NCI-H524 treated with DMSO at 0.1 percent for 48 hours (cell line): ENCODE measurements around the gene CGN.

Experiments
- DNase-seq: peaks from one replicate; lab custom pipeline; 2025; lab: John Stamatoyannopoulos, UW

CGN gene

DNA sequence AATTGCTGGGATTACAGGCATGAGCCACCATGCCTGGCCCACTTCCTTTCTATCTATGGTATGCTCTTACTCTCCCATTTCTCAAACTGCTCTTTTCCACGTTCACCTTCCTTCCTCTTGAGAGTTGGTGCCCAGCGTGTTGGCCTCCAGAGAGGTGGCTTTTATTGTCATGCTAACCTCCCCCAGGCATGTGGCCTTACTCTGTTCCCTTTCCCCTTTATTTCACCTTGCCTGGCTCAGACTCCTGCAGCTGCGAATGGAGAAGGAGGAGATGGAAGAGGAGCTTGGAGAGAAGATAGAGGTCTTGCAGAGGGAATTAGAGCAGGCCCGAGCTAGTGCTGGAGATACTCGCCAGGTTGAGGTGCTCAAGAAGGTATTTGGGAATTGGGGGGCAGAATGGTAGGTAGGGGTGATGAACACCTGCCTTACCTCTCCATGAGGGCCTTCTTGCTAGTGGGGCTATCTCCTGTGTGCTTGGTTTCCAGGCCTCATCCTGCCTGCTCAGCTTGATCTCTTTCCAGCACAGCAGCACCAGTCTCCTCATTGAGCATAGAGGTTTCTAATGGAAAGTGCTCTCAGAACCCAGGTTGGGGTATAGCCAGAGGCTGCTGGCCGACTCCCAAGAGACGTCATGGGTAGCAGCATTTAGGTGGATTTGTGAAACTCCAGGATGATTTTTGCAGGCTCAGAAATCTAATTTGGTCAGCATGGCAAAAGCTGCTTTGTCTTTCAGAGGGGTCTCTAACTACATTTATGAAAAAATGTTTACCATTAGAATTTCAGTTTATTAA is 15.7 kb downstream of the CGN start:
- DNase-seq: no peak

GRCh38 chr1:151529211-151529702 is 18.1 kb downstream of the CGN start:
- DNase-seq: no peak

GRCh38 chr1:151529781-151530180 is 18.6 kb downstream of the CGN start:
- DNase-seq: no peak

- no peak for DNase-seq
Measured at GRCh38 chr1:151530461-151530860, 19.3 kb downstream of the CGN start.

DNA sequence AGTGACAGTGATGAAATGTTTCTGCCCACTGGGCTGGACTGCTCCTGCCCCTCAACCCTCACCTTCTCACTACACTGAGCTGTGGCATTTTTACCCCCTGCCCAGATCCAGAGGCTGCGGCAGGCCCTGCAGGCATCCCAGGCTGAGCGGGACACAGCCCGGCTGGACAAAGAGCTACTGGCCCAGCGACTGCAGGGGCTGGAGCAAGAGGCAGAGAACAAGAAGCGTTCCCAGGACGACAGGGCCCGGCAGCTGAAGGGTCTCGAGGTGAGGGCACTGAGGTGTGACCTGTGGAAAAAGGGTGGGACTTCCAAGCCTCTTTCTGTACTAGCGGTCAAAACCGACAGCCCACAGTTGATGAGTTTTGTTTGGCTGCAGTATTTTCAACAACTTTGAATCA is 22.7 kb downstream of the CGN start:
- DNase-seq: no peak

DNA sequence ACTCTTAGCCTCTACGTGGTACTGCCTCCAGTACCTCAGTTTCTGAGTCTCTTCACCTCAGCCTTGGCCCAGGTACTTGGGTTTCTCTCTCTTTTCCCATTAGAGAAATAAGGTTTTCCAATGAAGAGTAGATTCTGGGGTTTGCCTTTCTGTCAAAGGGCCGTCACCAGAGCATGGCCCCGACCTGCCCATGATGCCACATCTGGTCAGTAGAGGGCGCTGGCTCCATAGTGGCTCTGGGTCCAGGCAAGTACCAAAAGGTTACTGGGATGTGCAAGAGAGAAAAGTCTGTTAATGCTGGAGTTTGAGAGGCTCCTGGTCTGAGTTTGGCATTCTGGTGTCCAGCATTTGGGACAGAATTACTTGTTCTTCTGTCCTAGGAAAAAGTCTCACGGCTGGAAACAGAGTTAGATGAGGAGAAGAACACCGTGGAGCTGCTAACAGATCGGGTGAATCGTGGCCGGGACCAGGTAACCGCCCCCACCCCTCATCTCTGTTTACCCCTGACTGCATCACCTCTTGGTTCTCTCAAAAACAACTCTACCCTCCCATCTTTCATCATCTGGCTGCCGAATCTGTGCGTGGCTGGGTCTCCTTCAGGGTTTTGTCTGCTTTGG is 23.6 kb downstream of the CGN start:
- DNase-seq: no peak

GRCh38 chr1:151535326-151536271 is 24.4 kb downstream of the CGN start:
- DNase-seq: no peak

DNA sequence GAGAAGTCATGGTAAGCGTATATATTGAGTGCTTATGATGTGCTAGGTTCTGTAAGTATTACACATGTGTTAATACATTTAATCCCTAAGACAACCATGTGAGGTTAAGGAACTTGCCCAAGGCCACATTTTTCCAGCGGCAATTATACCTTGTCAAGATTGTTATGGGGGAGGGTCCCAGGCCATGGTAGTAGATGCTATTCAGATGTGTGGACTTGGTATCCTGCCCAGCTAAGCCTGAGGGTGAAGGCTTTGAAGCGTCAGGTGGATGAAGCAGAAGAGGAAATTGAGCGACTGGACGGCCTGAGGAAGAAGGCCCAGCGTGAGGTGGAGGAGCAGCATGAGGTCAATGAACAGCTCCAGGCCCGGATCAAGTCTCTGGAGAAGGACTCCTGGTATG is 25.3 kb downstream of the CGN start:
- no peak for DNase-seq

DNA sequence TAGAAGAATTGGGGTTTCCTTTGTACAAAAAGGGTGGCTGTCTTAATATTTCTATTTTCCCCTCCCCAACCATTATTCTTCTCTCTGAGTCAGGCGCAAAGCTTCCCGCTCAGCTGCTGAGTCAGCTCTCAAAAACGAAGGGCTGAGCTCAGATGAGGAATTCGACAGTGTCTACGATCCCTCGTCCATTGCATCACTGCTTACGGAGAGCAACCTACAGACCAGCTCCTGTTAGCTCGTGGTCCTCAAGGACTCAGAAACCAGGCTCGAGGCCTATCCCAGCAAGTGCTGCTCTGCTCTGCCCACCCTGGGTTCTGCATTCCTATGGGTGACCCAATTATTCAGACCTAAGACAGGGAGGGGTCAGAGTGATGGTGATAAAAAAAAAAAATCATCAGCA is 25.9 kb downstream of the CGN start:
- no peak for DNase-seq

GRCh38 chr1:151539321-151540020 is 28.3 kb downstream of the CGN start:
- peak; percentile 58 for DNase-seq

- peak; percentile 20 for DNase-seq
Measured at GRCh38 chr1:151540021-151540981, 29.1 kb downstream of the CGN start, which contains the start of gene TUFT1. TUFT1 (plus strand) TSS chr1:151540309; CDS start chr1:151540367, 58 bp downstream.

- DNase-seq: peak; percentile 49
Measured at GRCh38 chr1:151540982-151541377, 29.8 kb downstream of the CGN start.

- DNase-seq: no peak
Measured at GRCh38 chr1:151541752-151542151, 30.6 kb downstream of the CGN start.

- DNase-seq: no peak
Measured at GRCh38 chr1:151542710-151543129, 31.5 kb downstream of the CGN start.

- DNase-seq: no peak
Measured at GRCh38 chr1:151545542-151545941, 34.4 kb downstream of the CGN start.

DNA sequence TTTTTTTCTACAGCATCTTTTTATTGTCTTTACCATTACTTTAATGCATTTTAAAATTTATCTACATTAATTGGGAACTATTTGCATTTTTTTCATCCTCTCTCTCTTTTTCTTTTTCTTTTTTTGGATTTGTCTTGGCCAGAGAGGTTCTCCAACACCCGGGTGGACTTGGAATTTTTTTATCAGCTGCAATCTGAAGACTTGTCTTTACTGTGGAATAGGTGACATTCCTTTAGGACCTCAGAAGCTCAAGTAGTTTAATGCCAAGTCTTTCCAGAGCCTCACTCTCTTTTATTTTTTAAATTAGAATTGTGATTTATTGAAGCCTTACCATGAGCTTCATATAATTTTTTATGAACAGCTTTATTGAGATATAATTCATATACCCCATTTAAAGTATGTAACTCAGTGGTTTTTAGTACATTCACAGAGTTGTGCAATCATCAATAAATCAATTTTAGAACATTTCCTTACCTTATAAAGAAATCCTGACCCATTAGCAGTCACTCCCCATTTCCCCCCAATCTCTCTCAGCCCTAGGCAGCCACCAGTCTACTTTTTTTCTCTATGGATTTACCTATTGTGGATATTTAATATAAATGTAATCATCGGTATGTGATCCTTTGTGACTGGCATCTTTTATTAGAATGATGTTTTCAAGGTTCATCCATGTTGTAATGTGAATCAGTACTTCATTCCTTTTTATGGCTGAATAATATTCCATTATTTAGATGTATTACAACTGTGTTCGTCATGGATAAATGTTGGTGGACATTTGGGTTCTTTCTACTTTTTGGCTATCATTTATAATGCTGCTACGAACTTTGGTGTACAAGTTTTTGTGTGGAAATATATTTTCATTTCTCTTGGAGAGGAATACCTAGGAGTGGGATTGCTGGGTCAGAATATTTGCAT is 35.1 kb downstream of the CGN start:
- DNase-seq: no peak

DNA sequence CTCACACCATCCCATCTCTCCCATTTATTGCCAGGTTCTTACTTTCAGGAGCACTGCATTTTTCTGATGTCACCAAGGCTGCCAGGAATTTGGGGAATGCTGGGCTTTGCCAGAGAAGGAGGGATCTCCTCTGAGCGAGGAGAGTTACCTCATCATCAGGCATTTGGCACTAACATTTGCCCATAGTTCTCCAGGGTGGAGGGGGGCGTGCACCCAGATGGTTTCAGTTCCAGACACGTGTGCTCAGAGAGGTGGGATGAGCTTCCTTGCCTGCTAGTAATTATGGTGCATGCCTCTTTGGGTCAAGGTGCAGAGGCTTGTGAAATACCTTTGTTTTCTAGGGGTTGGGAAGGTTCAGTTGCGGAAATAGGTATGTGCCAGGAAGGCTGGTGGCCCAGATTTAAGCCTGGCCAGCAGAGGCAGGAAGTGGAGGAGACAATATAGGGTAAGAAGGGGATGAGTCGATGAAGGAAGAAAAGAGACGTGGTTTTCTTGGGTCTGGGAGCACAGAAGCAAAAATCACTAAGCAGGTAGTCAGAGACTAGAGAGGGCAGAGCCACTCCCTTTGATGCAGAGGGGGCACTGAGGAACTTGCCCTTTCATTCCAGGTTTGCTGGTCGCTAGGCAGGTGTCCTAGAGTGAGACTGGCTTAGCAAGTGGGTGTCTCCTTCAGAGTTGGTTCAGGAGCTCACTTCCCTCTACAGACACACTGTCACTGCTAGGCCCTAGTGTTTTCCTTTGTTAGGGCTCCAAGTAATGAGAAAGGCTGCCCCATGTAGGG is 36.1 kb downstream of the CGN start:
- DNase-seq: no peak

DNA sequence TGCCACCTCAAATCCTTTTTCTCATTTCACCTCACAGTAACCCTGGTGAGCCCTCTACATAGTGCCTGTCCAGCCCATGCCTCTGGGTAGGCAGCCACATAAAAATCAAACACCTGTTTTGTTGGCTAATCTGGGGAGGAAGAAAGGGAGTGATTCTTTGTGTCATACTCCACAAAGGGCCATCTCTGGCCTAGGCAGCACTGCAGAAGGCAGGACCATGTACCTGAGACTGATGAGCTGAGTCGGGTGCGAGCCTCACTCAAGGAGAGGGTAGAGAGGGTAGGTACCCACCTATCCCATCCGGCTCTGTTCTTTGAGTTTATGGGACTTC is 36.7 kb downstream of the CGN start:
- no peak for DNase-seq

- no peak for DNase-seq
Measured at GRCh38 chr1:151549199-151549598, 38.0 kb downstream of the CGN start.
